Suppressor macrophage (primary cell): ENCODE measurements around the gene AGR3.
"Not testable (repeated sequence)": the region's sequence is repeated elsewhere in the genome, so short reads cannot be mapped to it uniquely, and the experiment has no call there.

Experiments used
- DNase-seq, 4 experiments: peaks; one replicate each; pipeline ENCODE4 v3.0.0-alpha.2; 2020 to 2022

AGR3 gene

DNA sequence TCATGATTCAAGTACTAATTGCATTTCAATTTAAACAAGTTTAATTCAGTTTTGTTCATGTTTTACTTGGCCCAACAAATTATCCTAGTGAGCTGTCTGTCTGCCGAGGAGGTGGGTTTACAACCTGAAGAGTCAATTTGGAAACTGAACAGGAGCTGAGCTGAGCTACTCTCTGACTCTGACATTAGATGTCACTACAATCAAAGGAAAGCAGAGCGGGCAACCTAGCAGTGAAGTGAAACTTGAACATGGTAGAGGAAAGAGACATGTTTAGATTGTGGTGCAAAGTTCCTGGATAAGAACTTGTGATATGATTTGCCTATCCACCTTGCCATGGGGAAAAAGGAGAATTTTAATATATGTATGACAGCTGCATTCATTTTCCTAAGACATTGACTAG, 9.6 kb upstream of the AGR3 start:
- DNase-seq, result peak; percentile 21 to 60 (median 54)

DNA sequence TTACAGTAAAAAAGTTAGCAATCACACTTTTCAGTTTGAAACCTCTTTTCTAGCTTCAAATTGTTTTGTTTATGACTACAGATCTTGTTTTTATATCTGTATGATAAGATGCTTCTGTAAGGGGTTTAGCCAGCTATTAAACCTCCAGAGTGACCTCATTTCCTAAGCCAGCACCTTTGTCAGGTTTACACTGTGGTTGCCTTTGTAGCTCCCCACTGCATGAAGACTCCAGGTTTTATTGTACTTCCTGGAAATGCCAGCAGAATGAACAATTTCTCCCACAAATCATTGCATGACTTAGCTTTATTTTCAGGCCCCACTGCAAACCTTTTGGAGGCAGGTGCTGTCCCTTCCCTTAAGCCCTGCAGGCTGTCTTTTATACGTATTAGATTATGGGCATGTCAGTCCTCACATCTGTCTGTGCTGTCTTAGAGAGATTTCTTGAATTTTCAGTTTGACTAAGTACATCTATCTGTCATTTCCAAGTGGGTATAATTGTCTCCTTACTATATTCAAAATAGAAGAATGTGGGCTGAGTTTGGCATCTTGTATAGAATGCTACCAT, 8.2 kb upstream of the AGR3 start:
- DNase-seq, result no peak

DNA sequence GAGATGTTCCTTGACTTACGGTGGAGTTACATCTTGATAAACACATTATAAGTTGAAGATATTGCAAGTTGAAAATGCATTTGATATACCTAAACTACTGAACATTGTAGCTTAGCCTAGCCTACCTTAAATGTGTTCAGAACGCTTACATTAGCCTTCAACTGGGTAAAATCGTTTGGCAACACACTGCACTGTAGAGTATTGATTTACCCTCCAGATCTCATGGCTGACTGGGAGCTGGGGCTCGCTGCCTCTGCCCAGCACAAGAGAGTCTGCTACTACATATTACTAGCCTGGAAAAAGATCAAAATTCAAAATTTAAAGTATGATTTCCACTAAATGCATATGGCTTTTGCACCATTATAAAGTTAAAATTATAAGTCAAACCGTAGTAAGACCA, 7.5 kb upstream of the AGR3 start:
- DNase-seq, result no peak

DNA sequence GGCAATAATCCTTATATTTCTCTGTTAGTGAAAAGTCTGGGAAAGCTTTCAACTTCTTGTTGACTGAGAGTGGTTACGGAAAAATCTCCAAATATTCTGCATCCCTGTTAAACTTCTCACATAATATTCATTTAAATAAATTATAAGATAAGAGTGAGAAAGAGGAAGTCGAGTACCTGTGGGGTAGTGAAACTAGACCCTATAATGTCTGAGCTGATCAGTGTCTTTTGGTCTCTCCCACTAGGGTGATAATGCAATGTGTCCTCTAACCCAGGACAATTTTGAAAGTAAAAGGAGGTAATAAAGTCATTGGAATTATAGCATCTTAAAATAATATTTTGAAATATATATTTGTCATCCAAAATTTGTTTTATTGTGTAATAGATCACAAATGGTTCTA, 2.1 kb upstream of the AGR3 start:
- no peak for DNase-seq

DNA sequence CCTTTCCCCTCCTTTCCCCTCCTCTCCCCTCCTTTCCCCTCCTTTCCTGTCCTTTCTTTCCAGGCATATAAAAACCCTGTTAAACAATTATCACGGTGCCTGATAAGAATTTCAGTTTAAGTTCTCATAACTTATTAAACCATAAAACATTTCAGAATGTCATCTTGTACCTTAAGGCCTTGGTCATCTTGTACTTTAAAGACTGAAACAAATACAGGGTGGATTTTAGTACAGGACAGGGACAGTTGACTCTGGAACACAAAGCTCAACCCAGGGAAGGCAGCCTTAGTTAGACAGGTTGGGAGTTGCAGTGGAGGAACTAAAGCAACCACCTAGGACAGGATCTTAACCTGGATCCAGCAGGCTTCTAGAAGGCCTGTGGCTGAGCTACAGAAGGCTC, 1.2 kb downstream of the AGR3 start:
- no peak for DNase-seq

DNA sequence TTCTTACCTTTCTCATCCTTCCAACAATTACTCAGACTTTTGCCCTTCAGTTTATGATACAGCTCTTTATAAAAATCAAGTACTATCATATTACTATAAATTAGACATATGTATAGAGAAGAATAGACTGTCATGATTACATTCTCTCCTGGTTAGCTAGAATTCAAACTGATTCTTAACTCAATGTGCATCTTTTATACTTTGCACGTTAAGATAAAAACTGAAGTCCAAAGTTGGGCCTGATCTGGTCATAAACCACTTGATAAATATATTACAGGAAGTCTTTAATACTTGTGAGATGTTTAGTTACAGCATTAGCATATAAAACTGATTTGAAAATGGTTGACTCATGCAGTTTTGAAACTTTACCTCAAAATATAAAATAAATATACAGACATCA, 2.6 kb downstream of the AGR3 start:
- DNase-seq, result no peak

DNA sequence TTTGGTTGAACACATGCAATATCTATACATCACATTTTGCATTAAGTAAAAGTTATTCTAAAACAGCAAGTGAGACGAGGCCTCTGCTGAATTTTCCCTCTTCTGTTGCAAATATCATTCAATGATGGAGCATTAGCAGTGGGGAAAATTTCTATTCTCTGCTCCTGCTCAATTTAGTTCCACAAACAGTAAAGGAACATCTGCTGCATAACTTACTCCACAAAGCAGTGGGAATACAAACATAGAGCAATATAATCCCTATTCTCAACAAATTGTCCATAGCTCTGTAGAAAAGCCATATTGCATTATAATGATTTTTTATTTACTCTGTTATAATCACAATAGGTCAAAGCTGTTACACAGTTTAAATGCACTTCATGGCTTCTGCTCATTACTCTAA, 5.9 kb downstream of the AGR3 start:
- DNase-seq, result no peak

DNA sequence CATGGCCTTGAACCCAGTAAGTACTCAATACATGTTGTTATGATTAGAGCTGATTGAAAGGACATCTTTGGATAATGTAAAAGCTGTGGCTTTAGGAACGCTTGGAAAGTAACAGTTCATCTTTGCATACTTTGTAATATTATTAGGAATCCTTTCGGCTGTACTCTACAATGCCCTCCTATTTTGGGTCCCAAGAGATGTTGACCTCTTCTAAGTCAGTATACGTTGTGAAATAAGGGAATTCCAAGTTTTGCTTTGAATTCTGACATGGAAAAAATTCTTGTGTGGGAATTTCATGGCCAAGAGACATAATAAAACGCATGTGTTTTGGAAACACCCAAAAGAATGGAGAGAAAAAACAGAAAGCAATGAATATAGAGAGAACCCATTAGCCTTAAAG, 7.7 kb downstream of the AGR3 start:
- no peak for DNase-seq

DNA sequence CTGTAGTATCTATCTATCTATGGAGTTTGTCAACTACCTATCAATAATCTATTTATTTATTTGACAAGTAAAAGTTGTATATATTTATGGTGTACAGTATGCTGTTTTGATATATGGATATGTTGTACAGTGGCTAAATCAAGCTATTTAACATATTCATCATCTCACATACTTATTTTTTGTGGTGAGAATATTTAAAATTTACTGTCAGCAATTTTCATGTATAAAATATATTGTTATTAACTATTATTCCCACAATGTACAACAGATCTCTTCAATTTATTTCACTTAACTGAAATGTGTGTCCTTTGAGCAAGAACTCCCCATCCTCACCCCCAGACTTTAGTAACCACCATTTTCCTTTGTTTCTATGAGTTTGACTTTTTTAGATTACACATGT, 14.5 kb downstream of the AGR3 start:
- DNase-seq, result no peak

DNA sequence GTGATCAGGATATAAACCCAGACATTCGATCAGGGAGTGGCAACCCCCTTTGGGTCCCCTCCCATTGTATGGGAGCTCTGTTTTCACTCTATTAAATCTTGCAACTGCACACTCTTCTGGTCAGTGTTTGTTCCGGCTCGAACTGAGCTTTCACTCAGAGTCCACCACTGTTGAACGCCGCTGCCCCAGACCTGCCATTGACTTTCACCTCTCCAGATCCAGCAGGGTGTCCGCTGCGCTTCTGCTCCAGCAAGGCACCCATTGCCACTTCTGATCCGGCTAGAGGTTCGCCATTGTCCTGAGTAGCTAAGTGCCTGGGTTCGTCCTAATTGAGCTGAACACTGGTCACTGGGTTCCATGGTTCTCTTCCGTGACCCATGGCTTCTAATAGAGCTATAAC, 28.6 kb downstream of the AGR3 start:
- not testable (repeated sequence) for DNase-seq

DNA sequence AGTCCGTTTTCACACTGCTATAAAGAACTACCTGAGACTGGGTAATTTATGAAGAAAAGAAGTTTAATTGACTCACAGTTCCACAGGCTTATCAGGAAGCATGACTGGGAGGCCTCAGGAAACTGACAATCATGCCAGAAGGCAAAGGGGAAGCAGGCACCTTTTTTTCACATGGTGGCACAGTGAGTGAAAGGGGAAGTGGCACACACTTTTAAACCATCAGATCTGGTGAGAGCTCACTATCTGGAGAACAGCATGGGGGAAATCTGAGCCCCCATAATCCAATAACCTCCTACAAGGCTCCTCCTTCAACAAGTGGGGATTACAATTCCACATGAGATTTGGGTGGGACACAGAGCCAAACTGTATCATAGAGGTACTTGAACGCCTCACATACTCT, 30.0 kb downstream of the AGR3 start:
- peak; percentile 51 to 77 (median 70) for DNase-seq

DNA sequence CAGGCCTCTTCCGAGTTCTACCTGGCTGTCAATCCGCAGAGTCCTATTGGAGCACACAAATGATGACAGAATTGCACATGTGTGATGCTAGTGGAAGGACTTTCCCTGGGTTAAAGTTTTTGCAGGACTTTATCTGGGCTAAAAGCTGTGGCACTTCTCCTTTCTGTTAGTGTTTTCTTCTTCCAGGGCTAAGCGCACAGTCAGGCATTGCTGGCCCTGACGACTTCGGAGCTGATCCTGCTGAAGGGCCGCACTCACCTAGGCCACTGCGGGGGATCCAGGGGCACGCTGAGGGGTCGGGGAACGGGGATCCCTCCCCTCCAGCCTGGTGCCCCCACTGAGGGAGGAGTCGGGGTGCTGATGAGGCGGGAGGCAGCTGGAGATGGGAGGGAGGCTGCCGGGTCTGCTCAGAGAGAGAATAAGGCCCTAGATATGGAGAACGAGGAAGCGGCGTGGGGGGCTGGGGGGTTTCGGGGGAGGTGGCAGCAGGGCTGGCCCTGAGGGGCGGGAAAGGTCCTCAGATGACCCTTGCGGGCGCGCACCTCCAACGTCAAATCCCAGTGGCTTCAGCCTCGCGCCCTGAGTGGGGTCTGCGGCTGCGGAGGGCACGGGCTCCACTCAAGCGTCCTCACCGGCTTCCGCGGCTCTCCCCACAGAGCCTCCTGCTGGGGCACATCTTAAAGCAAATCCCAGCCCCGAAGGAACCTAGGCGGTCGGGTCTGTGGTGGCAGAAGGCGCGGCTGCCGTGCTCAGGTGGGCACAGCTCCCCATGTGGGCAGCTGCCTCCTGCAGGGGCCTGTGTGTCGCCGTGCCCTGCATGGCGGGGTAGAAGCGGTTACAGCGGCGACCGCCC, 30.9 kb downstream of the AGR3 start:
- peak; percentile 1 to 33 (median 26) for DNase-seq

DNA sequence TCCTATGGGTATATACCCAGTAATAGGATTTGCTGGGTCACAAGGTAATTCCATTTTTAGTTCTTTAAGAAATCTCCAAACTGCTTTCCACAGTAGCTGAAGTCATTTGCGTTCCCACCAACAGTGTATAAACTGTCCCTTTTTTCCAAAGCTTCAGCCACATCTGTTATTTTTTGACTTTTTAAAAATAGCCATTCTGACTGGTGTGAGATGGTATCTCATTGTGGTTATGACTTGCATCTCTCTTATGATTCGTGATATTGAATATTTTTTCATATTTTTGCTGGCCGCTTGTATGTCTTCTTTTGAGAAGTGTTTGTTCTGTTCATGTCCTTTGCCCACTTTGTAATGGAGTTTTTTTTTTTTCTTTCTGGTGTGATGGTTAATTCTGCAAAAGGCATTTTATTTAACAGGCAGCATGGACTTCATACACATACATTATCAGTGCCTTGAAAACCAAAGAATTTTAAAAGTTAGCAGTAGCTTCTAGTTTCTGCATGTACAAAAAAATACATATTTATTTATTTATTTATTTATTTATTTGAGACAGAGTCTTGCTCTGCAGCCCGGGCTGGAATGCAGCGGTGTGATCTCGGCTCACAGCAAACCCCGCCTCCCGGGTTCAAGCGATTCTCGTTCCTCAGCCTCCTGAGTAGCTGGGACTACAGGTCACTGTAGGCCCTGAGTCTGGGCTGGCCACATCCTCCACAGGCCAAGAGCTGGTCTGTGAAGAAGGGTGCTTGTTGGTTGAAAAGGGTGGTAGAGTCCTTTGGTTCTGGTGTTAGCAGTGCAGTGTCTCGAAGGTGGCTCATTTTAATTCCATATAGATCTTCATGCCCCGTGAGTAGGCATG, 32.3 kb downstream of the AGR3 start:
- no peak for DNase-seq

DNA sequence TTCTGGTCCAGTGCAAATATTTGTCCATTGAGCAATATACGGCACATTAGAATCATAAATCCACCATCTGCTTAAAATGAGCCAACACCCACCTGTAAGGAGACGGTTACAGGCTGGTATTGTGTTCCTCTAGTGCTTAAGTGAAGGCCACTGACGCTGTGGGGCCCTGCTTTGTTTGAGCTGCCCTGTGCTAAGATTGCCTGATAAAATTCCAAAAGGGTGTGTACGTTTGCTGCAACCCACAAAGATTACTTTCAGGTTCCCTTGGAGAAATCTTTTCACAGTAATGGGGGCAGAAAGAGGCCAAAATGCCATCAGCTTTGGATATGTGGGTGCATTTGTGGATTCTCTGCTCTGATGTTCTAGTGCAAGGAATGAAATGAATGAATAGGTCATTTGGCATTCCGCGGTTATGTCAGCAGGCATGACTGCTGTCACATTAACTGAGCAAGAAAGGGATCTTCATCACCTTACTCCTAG, 34.4 kb downstream of the AGR3 start:
- DNase-seq, result no peak

DNA sequence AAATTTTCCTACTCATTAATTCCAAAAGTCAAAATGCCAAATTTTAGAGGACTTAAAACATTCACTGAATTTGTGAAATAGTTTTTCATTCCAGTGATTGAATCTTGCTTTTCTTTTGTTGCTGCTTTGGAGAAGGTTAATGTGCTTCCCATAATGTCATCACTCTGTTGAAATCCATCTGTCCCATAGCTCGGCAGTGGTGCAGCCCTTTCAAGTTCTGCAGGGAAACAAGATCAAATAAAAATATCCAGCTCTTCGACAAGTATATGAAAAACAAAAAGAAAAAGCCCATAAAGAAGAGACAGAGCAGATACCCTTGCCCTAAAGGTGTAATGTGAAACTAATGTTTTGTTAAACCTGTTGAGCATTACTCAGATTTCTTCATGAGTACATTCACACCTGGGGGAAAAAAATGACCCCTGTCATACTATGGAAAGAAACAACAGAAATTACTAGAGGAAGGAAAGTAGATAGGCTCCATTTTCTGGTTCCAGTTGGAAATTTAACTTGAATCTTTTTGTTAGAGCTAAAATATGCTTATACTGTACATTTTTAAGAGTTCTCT, 35.1 kb downstream of the AGR3 start:
- no peak for DNase-seq

DNA sequence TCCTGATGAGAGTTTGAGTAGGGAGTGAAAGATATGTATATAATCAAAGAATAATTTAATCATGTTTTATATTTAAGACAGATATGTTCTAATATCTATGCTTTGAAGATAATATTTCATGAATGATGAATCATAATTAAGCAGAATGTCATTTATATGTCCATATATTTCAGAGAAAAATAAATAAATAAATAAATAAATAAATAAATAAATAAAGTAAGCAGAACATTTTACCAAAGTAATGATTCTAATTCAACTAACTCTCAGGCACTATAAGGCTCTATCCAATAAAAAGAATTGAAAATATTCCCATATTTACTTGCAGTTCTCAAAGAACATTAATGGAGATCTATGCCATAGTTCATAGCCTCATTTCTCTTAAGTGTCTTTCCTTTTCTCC, 36.0 kb downstream of the AGR3 start:
- DNase-seq, result no peak

DNA sequence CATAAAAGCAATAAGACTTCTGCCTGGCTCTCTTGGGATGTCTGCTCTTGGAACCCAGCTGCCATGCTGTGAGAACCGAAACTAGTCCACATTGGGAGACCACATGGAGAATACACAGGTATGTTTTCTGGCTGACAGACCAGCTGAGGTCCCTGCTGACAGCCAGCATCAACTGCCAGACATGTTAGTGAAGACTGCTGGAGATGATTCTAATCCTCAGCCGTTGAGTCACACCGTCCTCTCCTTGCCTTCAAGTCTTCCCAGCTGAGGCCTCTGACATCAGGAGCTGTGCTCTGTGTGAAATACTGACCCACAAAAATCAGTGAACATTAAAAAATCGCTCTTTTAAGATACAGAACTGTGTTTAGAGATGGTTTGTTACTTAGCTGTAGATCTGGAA, 40.1 kb downstream of the AGR3 start:
- DNase-seq, result no peak

DNA sequence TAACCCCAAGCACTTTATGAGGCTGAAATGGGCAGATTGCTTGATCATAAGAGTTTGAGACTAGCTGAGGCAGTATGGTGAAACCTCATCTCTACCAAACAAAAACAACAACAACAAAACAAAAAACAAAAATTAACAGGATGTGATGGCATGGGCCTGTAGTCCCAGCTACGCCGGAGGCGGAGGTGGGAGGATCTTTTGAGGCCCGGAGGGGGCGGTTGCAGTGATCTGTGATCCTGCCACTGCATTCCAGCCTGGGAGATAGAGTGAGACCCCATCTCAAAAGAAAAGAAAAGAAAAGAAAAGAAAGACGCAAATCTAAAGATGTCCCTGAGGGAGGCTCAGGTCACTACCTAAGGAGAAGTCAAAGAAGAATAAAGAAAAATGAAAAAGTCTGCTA, 41.7 kb downstream of the AGR3 start:
- no peak for DNase-seq

DNA sequence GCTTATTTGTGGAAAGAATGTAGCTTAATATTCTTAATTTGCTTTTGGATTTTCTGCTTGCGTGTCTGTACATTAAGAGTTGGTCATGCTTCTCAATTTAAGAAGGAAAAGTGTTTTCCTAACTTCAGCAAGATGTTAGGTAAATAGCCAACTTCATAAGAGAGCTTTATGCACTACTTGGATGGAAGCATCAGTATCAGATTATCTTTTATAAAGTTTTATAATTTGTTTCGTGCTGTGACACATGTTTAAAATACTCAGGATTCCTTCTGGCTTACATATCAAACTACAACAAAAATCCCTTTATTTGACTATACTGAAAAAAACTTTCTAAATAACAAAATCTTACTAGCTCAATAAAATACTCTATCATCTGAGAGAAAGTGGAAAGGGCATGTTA, 42.1 kb downstream of the AGR3 start:
- no peak for DNase-seq

DNA sequence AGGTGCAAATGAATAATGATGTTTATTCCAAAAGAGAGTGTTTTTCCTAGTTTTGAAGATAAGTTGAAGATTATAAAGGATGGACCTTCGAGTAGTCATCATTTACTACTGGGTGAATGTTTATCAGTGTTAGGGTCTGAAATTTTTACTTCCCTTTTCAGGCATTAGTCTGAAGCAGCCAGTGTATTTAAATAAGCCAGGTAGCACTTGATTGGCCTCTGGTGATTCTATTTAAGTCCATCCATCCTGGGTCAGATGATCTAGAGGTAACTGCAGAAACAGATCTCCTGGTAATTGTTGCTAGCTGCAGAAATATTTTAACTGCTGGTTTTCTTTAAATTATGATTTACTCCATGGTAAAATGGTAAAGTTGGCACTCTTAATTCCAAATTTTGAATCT, 42.9 kb downstream of the AGR3 start:
- no peak for DNase-seq

DNA sequence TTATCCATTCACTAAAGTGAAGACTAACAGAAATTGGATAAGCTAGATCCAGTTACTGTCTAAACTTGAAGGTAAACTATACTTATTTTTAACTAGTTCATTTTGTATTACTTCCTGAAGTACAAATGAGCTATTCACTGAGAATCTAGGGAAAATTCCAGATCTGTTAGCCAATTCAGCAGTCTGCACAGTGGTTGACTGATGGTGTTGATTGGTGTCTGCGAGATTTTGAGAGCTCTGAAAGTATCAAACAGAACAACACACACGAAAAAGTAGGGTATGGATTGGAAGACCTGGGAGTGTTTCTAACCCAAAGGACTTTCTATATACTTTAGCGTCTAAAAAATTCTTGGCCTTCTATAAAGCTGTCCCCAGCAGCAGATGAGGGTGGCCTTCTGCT, 43.4 kb downstream of the AGR3 start:
- no peak for DNase-seq

DNA sequence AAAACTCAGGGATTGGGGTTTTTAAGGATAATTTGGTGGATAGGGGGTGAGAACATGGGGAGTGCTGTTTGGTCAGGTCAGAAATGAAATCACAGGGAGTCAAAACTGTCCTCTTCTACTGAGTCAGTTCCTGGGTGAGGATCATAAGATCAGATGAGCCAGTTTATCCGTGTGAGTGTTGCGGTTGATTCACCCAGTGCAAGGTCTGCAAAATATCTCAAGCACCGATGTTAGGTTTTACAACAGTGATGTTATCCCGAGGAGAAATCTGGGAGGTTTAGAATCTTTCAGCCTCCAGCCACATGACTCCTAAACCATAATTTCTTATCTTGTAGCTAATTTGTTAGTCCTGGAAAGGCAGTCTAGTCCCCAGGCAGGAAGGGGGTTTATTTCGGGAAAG, 45.3 kb downstream of the AGR3 start:
- DNase-seq, result no peak

DNA sequence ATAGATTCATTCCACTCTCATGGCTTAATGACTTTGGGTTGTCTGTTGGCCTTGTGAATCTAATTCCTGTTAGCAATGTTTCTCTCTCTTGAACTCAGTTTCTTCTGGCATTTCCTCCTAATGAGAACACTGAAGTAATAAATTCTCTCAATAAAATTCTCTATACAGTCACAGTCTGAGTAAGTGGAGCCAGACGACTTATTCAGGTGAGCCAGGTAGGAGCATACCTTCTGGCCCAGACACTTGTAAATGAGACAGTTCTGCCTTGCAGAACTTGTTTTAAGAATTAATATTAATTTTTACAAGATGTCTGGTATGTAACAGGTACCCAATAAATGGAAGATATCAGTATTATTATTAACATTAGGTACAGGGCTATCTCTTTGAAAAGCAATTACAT, 48.4 kb downstream of the AGR3 start:
- DNase-seq, result no peak
